ENCODE measurements around the gene DOLK. TPM values are rescaled to one million over a fixed set of nuclear protein-coding genes. Genes with fewer than 3 reads are reported as not detected.

Gene DOLK
- total and polyA plus RNA-seq, 2 of the 4 experiments (the other 2 are of a cell fraction) = 23.2 to 30.8 TPM

DNA sequence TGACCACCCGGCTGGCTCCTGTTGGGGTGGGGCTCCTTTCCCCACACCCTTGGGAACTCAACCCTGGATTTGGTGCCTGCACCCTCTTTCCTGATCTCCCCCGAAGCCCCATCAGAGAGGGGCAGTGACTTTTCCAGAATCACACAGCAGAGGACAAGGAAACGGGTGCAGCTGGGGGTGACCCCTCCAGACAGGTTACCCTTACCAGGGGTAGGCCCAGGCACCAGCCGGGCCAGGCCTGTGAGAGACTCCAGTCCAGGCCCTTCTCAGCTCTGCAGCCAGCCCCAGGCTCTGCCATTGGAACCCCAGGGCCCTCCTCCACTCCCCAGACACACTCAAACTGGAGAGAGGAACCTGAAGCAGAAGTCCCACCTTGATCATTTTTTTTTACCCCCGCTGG lies 45.6 kb downstream of the DOLK start:
- no peak overlapping the region for H2BK5ac ChIP-seq (ENCODE audit: low read depth, low read length, poor library complexity, severe bottlenecking)
- no peak overlapping the region for H2BK20ac ChIP-seq (ENCODE audit: low read depth, low read length)
- H4K20me1 ChIP-seq (ENCODE audit: insufficient read depth, low read length) = peaks cover 16% of the 10 kb centered on the region
- H4K8ac ChIP-seq (ENCODE audit: low read depth in 2 of 2, low read length in 2 of 2) = no peak overlapping the region
- ATAC-seq (ENCODE audit: low read depth) (no peak), DNase-seq (no peak)
- in situ Hi-C loops (cut with MboI; ENCODE audit: low sequenced_read_pairs) = no loop called here
- intact Hi-C loops (cut with micrococcal nuclease) = no loop called here
- no peak overlapping the region for H3K4me2 ChIP-seq (ENCODE audit: low read depth, low read length)
- H3K9ac ChIP-seq (ENCODE audit: low read depth, low read length) = no peak overlapping the region
- H4K5ac ChIP-seq (ENCODE audit: low read depth, low read length) = no peak overlapping the region
- BruUV-seq (replicated peaks) = no TSS peak
- no peak overlapping the region for H3K14ac ChIP-seq (replicated peaks; ENCODE audit: low read depth, low read length)
- no peak overlapping the region for H4K91ac ChIP-seq (ENCODE audit: insufficient read depth, low read depth, low read length)
- dilution Hi-C loops (cut with HindIII; ENCODE audit: low sequenced_read_pairs, unreplicated experiment) = no loop called here
- CTCF ChIA-PET = no interaction called here
- H3K27ac ChIP-seq (ENCODE audit: insufficient read depth, low read length) = no peak overlapping the region
- H2BK120ac ChIP-seq (ENCODE audit: low read depth, low read length) = no peak overlapping the region
- H3K9me3 ChIP-seq (ENCODE audit: control insufficient read depth, insufficient read depth, low read length) = no peaks in the 10 kb centered on the region
- no peak overlapping the region for H2AK5ac ChIP-seq (ENCODE audit: low read depth, low read length)
- peaks cover 24 to 79% of the 10 kb centered on the region in 2 experiments; a peak in 3 of 4 replicates for H3K79me1 ChIP-seq (ENCODE audit: low read depth in 1 of 2, low read length in 2 of 2)
- peaks cover 18% of the 10 kb centered on the region for H3K9me1 ChIP-seq (ENCODE audit: insufficient read depth, low read length)
- POLR2A ChIA-PET (ENCODE audit: unreplicated experiment) = no interaction called here
- no peaks in the 10 kb centered on the region for H3K27me3 ChIP-seq (ENCODE audit: control insufficient read depth, insufficient read depth, low read length)
- no peak overlapping the region for H2AK9ac ChIP-seq (replicated peaks; ENCODE audit: low read depth, low read length, poor library complexity)
- 90% methylated on average over 2 of the region's 5 CpGs; no CpG with 5 or more reads in 1 of the 2 experiments for WGBS, 2 experiments (ENCODE audit: extremely low coverage in 2 of 2, insufficient read length in 1 of 2)
- H3K18ac ChIP-seq (ENCODE audit: low read depth, low read length) = no peak overlapping the region
- no peak overlapping the region for H2BK15ac ChIP-seq (ENCODE audit: low read depth, low read length)
- no peak overlapping the region for H3K4me3 ChIP-seq (ENCODE audit: insufficient read depth, low read depth, low read length)
- TF ChIP-seq RCOR1 (IDR thresholded peaks at IDR 0.05; ENCODE audit: insufficient replicate concordance, low read length) = no peak
- no peak for TF ChIP-seq MAFK (IDR thresholded peaks at IDR 0.05; ENCODE audit: low read depth, low read length)
- TF ChIP-seq MAZ (IDR thresholded peaks at IDR 0.05; ENCODE audit: borderline replicate concordance, low read depth, low read length) = no peak
- no peak for TF ChIP-seq BHLHE40 (IDR thresholded peaks at IDR 0.05; ENCODE audit: low read depth, low read length)
- TF ChIP-seq MXI1 (IDR thresholded peaks at IDR 0.05; ENCODE audit: borderline replicate concordance, low read depth, low read length) = no peak
- no peak for TF ChIP-seq POLR2A (IDR thresholded peaks at IDR 0.05; ENCODE audit: low read depth, low read length)
- TF ChIP-seq, protein P1, sequence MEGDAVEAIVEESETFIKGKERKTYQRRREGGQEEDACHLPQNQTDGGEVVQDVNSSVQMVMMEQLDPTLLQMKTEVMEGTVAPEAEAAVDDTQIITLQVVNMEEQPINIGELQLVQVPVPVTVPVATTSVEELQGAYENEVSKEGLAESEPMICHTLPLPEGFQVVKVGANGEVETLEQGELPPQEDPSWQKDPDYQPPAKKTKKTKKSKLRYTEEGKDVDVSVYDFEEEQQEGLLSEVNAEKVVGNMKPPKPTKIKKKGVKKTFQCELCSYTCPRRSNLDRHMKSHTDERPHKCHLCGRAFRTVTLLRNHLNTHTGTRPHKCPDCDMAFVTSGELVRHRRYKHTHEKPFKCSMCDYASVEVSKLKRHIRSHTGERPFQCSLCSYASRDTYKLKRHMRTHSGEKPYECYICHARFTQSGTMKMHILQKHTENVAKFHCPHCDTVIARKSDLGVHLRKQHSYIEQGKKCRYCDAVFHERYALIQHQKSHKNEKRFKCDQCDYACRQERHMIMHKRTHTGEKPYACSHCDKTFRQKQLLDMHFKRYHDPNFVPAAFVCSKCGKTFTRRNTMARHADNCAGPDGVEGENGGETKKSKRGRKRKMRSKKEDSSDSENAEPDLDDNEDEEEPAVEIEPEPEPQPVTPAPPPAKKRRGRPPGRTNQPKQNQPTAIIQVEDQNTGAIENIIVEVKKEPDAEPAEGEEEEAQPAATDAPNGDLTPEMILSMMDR (conservative IDR thresholded peaks at IDR 0.05; ENCODE audit: low read depth, low read length) = no peak
- TF ChIP-seq RAD21 (IDR thresholded peaks at IDR 0.05; ENCODE audit: low read length) = no peak
- no peak for TF ChIP-seq CHD1 (IDR thresholded peaks at IDR 0.05; ENCODE audit: low read depth, low read length)
- no peak for TF ChIP-seq NFE2L2 (IDR thresholded peaks at IDR 0.05; ENCODE audit: low read depth, low read length)
- TF ChIP-seq, protein P2, sequence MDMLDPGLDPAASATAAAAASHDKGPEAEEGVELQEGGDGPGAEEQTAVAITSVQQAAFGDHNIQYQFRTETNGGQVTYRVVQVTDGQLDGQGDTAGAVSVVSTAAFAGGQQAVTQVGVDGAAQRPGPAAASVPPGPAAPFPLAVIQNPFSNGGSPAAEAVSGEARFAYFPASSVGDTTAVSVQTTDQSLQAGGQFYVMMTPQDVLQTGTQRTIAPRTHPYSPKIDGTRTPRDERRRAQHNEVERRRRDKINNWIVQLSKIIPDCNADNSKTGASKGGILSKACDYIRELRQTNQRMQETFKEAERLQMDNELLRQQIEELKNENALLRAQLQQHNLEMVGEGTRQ (IDR thresholded peaks at IDR 0.05; ENCODE audit: low read depth, low read length) = no peak
- TF ChIP-seq, protein P3, sequence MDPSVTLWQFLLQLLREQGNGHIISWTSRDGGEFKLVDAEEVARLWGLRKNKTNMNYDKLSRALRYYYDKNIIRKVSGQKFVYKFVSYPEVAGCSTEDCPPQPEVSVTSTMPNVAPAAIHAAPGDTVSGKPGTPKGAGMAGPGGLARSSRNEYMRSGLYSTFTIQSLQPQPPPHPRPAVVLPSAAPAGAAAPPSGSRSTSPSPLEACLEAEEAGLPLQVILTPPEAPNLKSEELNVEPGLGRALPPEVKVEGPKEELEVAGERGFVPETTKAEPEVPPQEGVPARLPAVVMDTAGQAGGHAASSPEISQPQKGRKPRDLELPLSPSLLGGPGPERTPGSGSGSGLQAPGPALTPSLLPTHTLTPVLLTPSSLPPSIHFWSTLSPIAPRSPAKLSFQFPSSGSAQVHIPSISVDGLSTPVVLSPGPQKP (IDR thresholded peaks at IDR 0.05; ENCODE audit: borderline replicate concordance, low read depth, low read length) = no peak
- TF ChIP-seq RFX5 (IDR thresholded peaks at IDR 0.05; ENCODE audit: low read depth, low read length) = no peak
- TF ChIP-seq SMC3 (IDR thresholded peaks at IDR 0.05; ENCODE audit: low read depth, low read length) = no peak
- TF ChIP-seq FOS (IDR thresholded peaks at IDR 0.05; ENCODE audit: low read depth, low read length) = no peak
- no peak for TF ChIP-seq CEBPB (IDR thresholded peaks at IDR 0.05; ENCODE audit: low read depth, low read length)
- H3K23ac ChIP-seq (ENCODE audit: low read depth, low read length) = no peak overlapping the region
- no peak overlapping the region for H2AFZ ChIP-seq (replicated peaks; ENCODE audit: low read length, poor library complexity)
- H3K56ac ChIP-seq (ENCODE audit: extremely low read depth, insufficient read depth, low read length) = no peak overlapping the region
- no peak overlapping the region for H3K4ac ChIP-seq (ENCODE audit: low read depth, low read length)
- H3K4me1 ChIP-seq (ENCODE audit: control insufficient read depth, insufficient read depth, low read length) = peaks cover 4% of the 10 kb centered on the region
- peaks cover 21% of the 10 kb centered on the region for H3K36me3 ChIP-seq (ENCODE audit: control insufficient read depth, insufficient read depth, low read length)

Data from IMR-90 (cell line).